Mesangial cell (primary cell): ENCODE measurements around the gene TMEM101. TPM values are rescaled to one million over a fixed set of nuclear protein-coding genes. Genes with fewer than 3 reads are reported as not detected.

Experiments
- total RNA-seq: library from RNA; depleted of rRNA; stranded (reverse); fragments of >200 nt; gene quantifications from 2 replicates; pipeline ENCODE4 v1.2.3, GENCODE V29; 2015

The TMEM101 gene
- 39.3 and 54.3 TPM in 2 replicates for total RNA-seq

DNA sequence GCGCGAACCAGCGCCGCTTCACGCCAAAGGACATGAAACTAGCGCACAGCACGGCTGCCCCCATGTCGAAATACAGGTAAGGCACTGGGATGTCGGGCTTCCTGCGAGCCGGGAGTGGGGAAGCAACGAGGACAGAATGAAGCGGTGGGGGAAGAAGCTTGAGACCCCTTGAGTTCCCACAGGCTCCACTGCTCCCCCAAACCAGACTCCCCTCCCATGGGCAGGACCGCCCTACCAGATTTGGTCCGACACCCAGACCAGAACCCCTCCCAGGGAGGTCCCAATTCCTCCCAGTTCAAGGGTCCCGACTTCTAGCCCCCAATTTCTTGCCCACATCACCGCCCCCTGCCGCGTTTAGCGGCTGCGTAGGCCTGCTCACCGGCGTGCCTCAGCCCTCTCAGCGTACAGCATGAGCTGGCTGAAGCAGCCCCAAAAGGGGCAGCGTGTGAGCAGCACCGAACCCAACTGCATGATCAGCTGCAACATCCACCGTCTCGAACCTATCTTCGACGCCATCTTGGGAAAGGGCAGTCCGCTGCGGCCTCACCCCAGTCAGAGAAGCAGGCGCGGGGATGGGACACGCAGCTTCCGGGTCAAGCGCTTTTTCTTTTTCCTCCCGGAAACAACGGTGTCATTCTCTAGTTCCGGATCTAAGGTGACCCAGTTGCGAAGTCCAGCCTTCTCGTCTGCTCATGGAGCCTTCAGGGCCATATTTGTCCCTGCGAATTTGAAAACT is at the start of gene TMEM101:
TMEM101 (minus strand) TSS at position 527 of the 736 bp plus-strand sequence; CDS start at position 516, 11 bp downstream.

GRCh38 chr17:44004077-44004760 is 10.5 kb downstream of the TMEM101 start, which contains the start of gene NAGS:
TSS of gene NAGS (plus strand) at chr17:44004622. CDS start at chr17:44004664, 42 bp downstream.

Other genes with a start within 250 kb of the TMEM101 start
- gene DUSP3, start 236.0 kb downstream of the TMEM101 start, total RNA-seq = 47.4 and 101 TPM in 2 replicates
- gene CFAP97D1, start 234.5 kb downstream of the TMEM101 start, total RNA-seq = not detected in 2 replicates
- 6.0 and 7.6 TPM in 2 replicates for gene MPP3, start 181.8 kb downstream of the TMEM101 start, total RNA-seq
- not detected in 2 replicates for gene CD300LG, start 167.8 kb downstream of the TMEM101 start, total RNA-seq
- gene MPP2, start 107.4 kb downstream of the TMEM101 start, total RNA-seq = 2.8 and 4.4 TPM in 2 replicates
- gene PPY, start 72.5 kb downstream of the TMEM101 start, total RNA-seq = not detected in 2 replicates
- gene PYY, start 61.0 kb downstream of the TMEM101 start, total RNA-seq = 0.38 TPM in 1 of 2 replicates, not detected in the other
- gene NAGS, start 10.3 kb downstream of the TMEM101 start, total RNA-seq = 6.2 and 9.0 TPM in 2 replicates
- 44.4 and 59.3 TPM in 2 replicates for gene LSM12, start 51.7 kb upstream of the TMEM101 start, total RNA-seq
- gene G6PC3, start 55.8 kb upstream of the TMEM101 start, total RNA-seq = 67.0 and 73.0 TPM in 2 replicates
- gene HDAC5, start 108.7 kb upstream of the TMEM101 start, total RNA-seq = 21.3 and 61.7 TPM in 2 replicates
- gene HROB, start 127.0 kb upstream of the TMEM101 start, total RNA-seq = 1.9 and 12.2 TPM in 2 replicates
- 0.51 TPM in 1 of 2 replicates, not detected in the other for gene ASB16, start 155.7 kb upstream of the TMEM101 start, total RNA-seq
- gene TMUB2, start 172.0 kb upstream of the TMEM101 start, total RNA-seq = 25.1 and 35.2 TPM in 2 replicates
- gene ATXN7L3, start 184.9 kb upstream of the TMEM101 start, total RNA-seq = 41.6 and 49.2 TPM in 2 replicates
- gene UBTF, start 204.7 kb upstream of the TMEM101 start, total RNA-seq = 38.6 and 45.1 TPM in 2 replicates